Measurements from ENCODE around the gene KAT8. TPM values are rescaled to one million over a fixed set of nuclear protein-coding genes. Genes with fewer than 3 reads are reported as not detected.
"Not testable (repeated sequence)": the region's sequence is repeated elsewhere in the genome, so short reads cannot be mapped to it uniquely, and the experiment has no call there.

The KAT8 gene
- total RNA-seq, 1 donor from 2014 or later = 72.0 TPM

DNA sequence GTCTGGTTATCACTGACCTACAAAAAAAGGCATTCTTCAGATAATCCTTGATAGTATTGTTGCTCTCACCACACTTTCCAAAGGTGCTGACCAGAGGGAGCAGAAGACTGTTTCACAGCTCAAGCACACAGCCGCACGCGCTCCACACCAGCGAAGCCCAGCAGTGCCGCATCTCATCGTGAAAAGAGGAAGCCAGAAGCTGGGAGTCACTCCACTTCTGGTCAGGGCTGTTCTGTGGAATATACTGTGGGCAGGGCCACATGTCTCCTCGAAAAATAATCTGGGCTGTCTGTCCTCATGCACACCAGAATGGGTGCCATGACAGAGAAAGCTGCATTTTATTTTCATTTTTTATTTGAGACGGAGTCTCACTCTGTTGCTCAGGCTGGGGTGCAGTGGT, 39.7 kb downstream of the KAT8 start:
- Histone ChIP-seq H3K27me3 (ENCODE audit: low read depth) (peaks cover 6% of the 10 kb centered on the region), H3K4me3 (no peak overlapping the region), H3K4me1 (no peaks in the 10 kb centered on the region), H3K36me3 (no peaks in the 10 kb centered on the region), H3K9me3 (replicated peaks) (no peaks in the 10 kb centered on the region), H3K27ac (replicated peaks) (no peak overlapping the region)
- DNase-seq = no peak
- TF ChIP-seq CTCF (IDR thresholded peaks at IDR 0.05; ENCODE audit: borderline replicate concordance) = no peak
- intact Hi-C loops (cut with micrococcal nuclease) = no loop called here

- Histone ChIP-seq H3K4me3 (no peak overlapping the region), H3K4me1 (peaks cover 15% of the 10 kb centered on the region), H3K27ac (replicated peaks) (no peak overlapping the region), H3K27me3 (ENCODE audit: low read depth) (no peaks in the 10 kb centered on the region), H3K9me3 (replicated peaks) (no peaks in the 10 kb centered on the region), H3K36me3 (no peaks in the 10 kb centered on the region)
- intact Hi-C loops (cut with micrococcal nuclease) = no loop called here
- DNase-seq = no peak
- no peak for TF ChIP-seq CTCF (IDR thresholded peaks at IDR 0.05; ENCODE audit: borderline replicate concordance)
These were observed 49.9 kb downstream of the KAT8 start for GRCh38 chr16:31167315-31167714.

DNA sequence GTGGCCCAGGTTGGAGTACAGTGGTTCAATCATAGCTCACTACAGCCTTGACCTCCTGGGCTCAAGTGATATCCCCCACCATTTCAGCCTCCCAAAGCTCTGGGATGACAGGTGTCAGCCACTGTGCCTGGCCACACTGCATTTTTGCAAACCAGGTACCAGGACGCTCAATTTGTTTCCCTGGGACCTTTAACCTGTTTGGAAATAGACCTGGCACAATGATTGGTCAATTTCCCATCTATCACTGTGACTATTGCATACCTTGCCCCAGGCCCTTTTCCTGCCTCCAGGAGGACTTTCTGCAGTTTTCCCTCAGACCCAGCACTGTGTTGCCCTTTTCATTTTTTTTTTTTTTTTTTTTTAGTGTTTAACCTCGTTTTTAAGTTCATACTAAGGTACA, 51.4 kb downstream of the KAT8 start:
- intact Hi-C loops (cut with micrococcal nuclease) = no loop called here
- Histone ChIP-seq H3K27ac (replicated peaks) (no peak overlapping the region), H3K36me3 (no peaks in the 10 kb centered on the region), H3K9me3 (replicated peaks) (no peaks in the 10 kb centered on the region), H3K27me3 (ENCODE audit: low read depth) (no peaks in the 10 kb centered on the region), H3K4me3 (no peak overlapping the region), H3K4me1 (peaks cover 15% of the 10 kb centered on the region)
- DNase-seq = no peak
- TF ChIP-seq CTCF (IDR thresholded peaks at IDR 0.05; ENCODE audit: borderline replicate concordance) = no peak

- H3K4me3 ChIP-seq; DNase-seq; intact Hi-C loops (cut with micrococcal nuclease); H3K36me3 ChIP-seq; H3K9me3 ChIP-seq (replicated peaks); H3K27me3 ChIP-seq (ENCODE audit: low read depth): not testable (repeated sequence)
- Histone ChIP-seq H3K27ac (replicated peaks) (peak overlapping the region; percentile 87), H3K4me1 (peaks cover 15% of the 10 kb centered on the region)
These were observed 52.6 kb downstream of the KAT8 start for GRCh38 chr16:31170048-31170447.

DNA sequence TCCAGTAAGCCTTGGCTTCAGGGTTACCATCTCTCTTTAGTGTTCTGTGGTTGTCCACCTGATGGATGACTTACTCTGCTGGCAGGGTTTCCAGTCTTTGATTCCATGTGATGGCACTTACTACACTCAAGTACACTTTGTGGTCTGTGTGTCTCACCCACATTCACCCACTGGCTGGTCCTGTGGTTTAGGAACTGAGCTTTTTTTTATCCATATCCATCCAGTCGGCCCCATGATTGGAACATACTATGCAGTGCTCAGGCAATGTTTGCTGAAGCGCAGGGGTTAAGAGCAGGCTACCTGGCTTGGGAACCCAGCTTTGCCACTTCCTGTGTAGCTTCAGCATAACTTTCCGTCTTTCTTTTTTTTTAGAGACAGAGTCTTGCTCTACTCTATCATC, 59.7 kb downstream of the KAT8 start:
- Histone ChIP-seq H3K9me3 (replicated peaks) (no peaks in the 10 kb centered on the region), H3K27me3 (ENCODE audit: low read depth) (no peaks in the 10 kb centered on the region), H3K4me1 (peaks cover 35% of the 10 kb centered on the region), H3K36me3 (peaks cover under 1% of the 10 kb centered on the region), H3K4me3 (no peak overlapping the region), H3K27ac (replicated peaks) (no peak overlapping the region)
- intact Hi-C loops (cut with micrococcal nuclease) = no loop called here
- DNase-seq = no peak
- TF ChIP-seq CTCF (IDR thresholded peaks at IDR 0.05; ENCODE audit: borderline replicate concordance) = no peak

- TF ChIP-seq CTCF (IDR thresholded peaks at IDR 0.05; ENCODE audit: borderline replicate concordance) = no peak
- H3K27me3 ChIP-seq (ENCODE audit: low read depth) = no peaks in the 10 kb centered on the region
- intact Hi-C loops (cut with micrococcal nuclease) = no loop called here
- no peak for DNase-seq
- peak overlapping the region; percentile 98 for H3K4me3 ChIP-seq
- peak overlapping the region; percentile 96 for H3K27ac ChIP-seq (replicated peaks)
- H3K9me3 ChIP-seq (replicated peaks) = no peaks in the 10 kb centered on the region
- peaks cover 22% of the 10 kb centered on the region for H3K36me3 ChIP-seq
- H3K4me1 ChIP-seq = peaks cover 56% of the 10 kb centered on the region
These were observed 61.8 kb downstream of the KAT8 start for GRCh38 chr16:31179219-31179746.
